ENCODE measurements around the gene PCSK7.
"Not testable (repeated sequence)": the region's sequence is repeated elsewhere in the genome, so short reads cannot be mapped to it uniquely, and the experiment has no call there.

The PCSK7 gene

DNA sequence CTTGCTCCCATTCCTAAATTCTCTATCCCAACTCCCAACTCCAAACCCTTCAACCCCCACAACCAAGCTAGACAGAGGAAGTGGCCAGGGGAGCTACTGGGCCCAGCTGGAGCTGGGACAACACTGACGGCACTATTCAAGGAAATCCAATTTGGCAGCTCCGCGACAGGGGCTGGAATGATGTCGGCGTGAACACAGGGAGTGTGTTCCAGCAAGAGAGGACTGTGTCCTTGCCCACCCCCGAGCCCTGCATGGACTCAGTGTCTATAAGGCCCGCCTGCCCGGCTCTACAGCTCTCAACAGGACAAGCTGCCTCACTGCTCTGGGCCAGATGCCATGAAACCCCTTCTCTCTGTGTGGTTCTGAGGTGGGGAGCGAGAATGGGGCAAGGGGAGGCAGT is 11.3 kb downstream of the PCSK7 start:
- DNase-seq, result peak in 38 of 42 donors; percentile 28 to 82 (median 57)
- intact Hi-C loops (cut with DNase I), result no loop called here

DNA sequence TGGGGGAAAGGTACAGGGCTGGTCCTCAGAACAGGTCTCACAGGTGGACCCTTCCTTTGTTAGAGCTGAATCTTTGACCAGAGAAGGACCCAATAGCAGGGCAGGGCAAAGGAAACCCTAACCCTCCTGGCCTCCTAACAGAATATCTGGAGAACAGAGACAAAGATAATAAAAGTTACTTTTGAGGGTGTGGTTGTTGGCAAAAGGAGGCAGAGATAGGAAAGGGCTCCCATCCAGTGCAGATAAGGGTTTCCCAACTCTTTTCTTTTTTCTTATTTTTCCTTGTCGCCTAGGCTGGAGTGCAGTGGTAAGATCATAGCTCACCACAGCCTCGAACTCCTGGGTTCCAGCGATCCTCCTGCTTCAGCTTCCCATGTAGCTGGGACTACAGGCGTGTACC is 11.9 kb downstream of the PCSK7 start:
- DNase-seq, result no peak
- intact Hi-C loops (cut with DNase I), result no loop called here

DNA sequence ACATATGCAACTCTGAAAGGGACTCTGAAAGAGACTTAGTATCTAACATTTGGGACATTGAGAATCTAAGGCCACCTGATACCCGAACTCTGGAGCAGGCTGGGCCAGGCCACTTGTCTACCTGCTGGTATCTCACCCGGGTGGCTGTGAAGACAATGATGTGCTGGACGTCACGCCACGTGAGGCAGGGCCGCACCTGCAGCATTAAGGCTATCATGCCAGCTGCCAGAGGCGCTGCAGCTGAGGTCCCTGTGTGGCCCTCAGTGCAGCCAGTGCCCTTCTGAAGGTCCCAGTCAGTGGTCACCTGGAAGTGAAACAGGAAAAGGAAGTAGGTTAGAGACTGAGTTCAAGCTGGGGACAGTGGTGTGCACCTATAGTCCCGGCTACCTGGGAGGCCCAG is 12.4 kb downstream of the PCSK7 start:
- peak in 1 of 42 donors; percentile 14 for DNase-seq
- intact Hi-C loops (cut with DNase I), result no loop called here

DNA sequence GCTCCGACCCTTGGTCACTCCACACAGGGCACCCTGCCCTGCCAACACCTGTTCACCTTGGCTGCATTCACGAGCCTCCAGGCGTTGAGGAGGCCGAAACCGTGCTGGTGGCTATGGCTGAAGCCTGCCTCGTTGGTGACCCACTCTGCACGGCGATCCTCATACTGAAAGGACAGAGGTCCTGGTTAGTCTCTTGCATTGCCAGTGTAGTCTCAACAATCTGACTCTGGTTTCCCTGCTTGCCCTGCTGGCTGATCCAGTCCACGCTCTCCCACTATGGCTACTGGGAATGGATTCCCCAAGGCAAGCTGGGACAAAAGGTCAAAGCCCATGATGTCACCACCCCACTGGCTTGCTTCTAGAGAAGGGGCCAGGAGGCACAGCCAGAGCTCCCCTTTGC is 12.9 kb downstream of the PCSK7 start:
- no peak for DNase-seq
- intact Hi-C loops (cut with DNase I), result no loop called here

DNA sequence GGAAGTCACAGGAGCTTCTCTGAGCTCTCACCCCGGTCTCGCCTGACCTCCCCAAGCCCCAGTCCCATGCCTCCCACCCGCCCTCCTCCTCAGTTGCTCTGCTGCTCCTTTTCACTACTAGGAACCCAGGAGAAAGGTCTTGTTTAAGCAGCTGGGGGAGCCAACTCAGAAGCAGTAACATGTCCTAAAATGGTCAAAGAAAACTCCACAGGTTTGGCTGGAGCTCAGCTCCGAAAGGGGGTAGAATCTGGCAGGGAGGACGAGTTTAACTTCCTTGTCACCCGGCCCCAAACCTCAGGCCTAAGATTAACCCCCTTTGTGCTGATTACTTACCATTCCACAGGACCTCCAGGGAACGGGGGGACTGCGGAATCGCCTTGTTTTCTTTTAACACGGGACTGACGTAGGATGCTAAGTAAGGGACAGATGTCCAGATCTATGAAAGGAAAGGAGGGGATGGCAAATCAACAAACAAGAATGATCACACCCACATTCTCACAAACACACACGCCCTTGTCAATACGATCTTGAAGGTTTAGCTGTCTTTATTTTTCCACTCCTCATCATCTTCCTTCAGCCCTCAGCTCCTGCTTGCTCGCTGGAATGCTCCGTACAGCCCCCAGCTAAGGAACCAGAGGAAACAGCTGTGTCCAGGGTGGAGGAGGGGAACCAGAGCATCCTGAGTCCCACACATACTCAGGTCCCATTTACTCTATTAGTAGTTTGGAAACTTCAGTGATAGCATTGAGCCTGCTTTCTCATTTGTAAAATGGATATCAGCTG is 13.5 kb downstream of the PCSK7 start:
- DNase-seq, result peak in 1 of 42 donors; percentile 28
- intact Hi-C loops (cut with DNase I), result no loop called here

DNA sequence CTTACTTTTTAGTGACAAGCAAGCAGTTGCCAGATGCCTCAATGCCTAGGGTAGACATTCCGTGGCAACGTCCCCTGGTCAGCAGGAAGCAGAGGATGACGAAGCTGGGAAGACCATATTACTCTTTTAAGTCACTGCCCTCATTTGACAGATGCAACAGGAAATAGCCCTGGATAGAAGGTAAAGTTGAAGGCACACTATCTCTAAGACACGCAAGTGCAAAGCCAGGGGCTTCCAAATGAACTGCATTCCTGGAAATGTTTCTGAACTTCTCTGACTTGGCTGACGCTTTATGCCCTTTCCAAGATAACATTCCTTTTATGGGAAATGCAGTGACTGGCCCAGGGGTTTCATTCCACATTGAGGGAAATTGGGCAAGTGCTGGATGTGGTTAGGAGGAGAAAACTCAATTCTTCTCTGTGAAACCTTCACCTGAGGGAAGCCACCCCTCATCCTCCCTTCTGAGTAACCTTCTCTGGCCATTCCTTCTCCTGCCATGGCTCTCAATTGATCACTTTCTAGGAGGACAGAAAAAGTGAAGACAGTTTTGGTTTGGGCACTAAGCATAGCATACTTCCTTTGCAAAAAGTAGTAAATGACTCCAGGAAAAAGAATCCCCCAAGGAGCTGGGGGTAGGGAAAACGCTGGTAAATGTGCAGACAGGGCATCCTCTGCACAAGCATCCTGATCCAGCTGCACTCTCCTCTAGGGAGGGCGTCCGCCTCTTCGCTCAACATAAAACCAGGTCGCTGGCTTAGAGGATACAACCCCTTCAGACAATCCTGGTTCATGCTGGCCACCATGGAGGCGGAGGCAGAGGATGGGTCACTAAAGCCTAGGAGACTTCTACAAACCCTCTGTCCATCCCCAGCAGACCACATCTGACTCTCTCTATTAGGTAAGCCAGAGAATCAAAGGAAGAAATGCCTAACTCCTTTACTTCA is 14.5 kb downstream of the PCSK7 start:
- intact Hi-C loops (cut with DNase I), result no loop called here
- DNase-seq, result no peak

DNA sequence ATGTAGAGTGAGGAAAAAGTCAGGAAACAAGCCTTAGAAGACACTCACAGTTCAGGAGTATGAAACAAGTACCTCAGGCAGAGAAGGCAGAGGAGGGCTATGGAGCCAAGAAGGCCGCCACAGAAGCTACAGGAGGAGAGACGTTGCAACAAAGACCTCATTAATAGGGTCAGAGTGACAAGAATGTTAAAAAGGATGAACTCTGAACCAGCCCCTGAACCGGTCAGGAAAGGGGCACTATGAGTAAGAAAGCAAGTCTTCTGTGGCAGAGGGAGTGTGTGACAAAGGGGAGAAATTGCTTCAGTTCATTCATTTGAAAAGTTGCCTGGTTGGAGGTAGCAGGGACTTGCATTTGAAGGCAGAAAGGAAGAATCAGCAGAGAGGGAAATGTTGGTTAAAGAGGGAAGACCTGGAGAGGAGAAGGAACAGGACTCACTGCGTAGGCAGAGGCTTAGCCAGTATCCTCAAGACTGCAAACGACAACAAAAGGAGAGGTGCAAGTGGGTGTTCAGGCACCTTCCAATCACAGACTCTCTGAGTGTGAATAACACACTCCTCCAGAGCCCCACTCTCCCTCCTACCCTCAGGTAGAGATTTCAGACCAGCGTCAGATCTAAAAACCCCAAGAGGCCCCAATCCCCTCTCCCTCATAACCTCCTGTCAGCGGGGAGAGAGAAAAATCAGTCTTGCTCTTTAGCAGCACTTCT is 17.3 kb downstream of the PCSK7 start:
- intact Hi-C loops (cut with DNase I), result no loop called here
- peak in 1 of 42 donors; percentile 48 for DNase-seq

DNA sequence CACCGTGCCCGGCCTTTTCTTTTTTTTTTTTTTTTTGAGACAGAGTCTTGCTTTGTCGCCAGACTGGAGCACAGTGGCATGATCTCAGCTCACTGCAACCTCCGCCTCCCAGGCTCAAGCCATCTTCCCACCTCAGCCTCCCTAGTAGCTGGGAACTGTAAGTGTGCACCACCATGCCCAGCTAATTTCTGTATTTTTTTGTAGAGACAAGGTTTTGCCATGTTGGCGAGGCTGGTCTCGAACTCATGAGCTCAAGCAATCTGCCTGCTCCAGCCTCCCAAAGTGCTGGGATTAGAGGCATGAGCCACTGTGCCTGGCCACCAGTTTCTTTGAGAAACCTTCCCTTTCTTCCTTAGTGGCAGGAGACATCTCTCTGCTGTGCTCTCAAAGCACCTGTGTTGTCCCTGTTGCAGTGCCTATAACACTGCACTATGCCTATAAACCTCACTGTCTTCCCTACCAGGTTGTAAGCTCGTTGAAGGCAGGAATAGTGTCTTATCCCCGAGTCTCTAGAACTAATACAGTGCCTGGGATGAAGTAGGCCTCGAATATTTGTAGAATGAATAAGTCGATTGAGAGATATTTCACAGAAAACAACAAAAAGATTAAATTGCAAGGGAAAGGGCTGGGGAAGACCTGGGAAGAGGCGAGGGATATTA is 19.0 kb downstream of the PCSK7 start:
- intact Hi-C loops (cut with DNase I), result no loop called here
- no peak for DNase-seq

DNA sequence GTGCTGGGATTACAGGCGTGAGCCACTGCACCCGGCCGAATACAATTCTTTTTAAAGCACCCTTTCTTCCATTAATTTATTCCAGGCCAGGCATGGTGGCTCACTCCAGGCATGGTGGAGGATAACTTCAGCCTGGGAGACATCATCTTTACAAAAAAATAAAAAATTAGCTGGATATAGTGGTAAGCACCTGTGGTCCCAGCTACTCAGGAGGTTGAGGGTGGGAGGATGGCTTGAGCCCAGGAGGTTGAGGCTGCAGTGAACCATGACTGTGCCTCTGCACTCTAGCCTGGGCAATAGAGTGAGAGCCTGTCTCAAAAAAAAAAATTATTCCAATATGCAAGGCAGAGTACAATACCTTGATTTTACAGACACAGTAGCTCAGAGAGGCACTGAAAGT is 21.3 kb downstream of the PCSK7 start:
- intact Hi-C loops (cut with DNase I), result no loop called here
- no peak for DNase-seq

DNA sequence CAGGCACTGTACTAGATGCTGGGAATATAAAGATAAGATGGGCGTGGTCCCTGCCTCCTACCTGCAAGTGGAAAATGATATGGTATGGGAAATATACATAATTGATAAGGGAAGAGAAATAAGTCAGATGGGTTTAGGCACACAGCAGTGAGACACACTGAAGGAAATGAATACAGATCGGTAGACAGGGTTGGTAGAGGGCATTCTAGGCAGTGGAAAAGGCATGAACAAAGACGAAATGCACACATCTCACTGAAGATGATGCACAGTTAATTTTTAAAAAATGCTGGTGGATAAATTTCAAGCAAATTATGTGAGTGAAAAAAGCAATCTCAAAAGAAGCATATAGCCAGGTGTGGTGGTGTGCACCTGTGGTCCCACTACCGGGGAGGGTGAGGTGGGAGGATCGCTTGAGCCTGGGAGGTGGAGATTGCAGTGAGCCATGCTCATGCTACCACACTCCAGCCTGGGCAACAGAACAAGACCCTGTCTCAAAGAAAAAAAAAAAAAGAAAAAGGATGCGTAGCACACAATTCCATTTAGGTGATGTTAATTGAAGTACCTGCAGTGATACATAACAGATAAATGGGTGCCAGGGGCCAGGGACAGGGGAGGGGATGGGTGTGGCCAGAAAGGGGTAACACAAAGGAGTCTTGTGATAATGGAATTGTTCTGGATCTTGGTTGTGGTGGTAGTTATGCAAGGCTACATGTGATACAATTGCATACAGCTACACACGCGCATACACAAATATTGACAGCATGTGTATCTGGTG is 22.3 kb downstream of the PCSK7 start:
- DNase-seq; intact Hi-C loops (cut with DNase I): not testable (repeated sequence)

DNA sequence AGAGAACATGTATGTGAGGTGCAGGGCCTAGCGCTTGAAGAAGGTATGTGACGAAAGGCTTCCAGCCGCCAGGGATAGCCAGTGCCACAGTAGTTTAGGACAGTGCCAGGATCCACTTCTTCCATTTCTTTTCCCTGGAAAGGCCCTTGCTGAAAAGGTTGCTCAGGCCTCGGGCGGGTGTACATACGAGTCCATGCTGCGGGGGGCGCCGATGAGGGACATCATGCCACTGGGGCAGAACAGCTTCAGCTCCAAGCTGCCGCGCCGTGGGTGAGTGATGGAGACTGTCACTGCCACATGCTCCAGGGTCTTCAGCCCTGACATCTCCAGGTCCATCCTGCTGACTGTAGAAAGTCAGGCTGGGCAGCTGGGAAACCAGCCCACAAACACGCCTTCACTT is 23.2 kb downstream of the PCSK7 start:
- intact Hi-C loops (cut with DNase I); DNase-seq: not testable (repeated sequence)

DNA sequence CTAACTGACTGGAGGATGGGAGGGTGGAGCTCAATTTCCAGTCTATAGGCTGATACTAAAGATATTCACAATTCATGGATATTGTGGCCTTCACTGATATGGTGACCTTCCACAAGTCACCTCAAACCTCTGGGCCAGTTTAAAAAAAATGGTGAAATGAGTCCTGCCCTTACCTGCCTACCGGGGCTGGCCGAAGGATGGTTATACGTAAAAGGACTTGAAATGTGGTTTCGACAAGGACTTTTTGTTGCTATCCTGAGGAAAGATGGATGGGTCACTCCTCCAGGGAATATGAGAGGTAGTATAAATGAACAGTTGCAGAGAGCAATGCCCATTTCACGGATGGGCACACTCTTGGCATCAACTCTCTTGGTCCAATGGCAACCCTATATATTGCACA is 24.4 kb downstream of the PCSK7 start:
- DNase-seq; intact Hi-C loops (cut with DNase I): not testable (repeated sequence)

DNA sequence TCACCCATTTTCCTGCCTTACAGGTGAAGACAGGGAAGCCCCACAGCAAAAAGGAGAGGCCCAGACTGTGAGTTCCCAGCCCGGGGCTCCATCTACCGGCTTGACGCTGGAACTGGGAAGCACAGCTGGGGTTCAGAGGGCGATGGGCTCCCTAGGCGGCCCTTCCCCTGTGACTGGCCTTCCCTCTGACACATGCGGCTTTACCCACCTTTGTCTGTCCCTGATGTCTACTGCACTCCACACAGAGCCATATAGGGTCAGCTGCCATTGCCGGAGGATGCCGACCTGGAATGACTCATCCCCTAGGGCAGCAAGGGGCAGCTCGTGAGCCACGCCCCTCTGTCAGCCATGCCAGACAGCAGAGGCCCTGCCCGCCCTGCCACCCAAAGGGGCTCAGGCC is 25.0 kb downstream of the PCSK7 start:
- intact Hi-C loops (cut with DNase I); DNase-seq: not testable (repeated sequence)

DNA sequence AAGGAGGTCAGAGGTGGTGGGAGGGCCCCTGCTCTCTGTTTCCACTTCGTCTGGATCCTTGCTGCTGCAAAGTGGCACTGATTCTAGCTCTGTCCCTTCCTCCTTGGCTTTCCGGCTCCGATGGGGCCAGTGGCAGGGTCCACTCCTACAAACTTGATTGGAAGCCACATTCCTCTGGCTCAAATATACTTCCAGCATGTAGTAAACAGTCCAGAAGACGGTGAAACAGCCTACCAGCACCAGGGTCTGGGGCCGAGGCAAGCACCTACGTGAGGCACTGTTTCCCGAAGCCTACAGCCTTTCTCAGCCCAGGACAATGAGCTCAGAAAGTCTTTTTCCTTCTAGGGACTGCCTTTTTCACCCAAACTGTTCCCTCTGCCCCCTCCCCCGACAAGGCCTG is 25.8 kb downstream of the PCSK7 start:
- intact Hi-C loops (cut with DNase I); DNase-seq: not testable (repeated sequence)

DNA sequence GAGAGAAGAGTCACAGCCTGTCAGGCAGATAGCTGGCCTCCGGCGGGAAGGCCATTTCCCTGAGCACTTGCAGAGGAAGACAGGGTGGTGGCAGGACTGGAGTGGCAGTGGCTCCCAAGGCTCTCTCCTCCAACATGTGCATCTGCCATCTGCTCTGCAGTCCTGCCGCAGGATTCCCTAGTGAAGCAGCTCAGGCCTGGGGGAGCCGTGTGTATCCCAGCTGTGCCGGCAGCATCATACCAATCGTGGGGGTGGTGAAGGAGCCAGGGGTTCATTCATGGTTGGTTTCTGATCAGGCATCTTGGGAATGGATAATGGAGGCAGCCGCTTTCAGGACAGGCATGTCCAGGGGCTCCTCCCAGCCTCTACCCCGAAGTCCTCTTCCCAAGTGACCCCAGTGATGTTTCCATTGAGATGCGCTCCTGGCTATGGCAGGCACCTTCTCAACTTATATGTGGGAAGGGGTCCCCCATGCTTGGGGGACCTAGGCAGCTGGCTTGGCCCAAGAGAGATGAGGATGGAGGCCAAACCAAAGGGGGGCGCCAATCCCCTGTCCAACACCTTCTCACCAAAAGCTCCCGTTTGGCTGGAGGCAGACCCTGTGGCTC is 26.6 kb downstream of the PCSK7 start:
- intact Hi-C loops (cut with DNase I), result no loop called here
- no peak for DNase-seq

DNA sequence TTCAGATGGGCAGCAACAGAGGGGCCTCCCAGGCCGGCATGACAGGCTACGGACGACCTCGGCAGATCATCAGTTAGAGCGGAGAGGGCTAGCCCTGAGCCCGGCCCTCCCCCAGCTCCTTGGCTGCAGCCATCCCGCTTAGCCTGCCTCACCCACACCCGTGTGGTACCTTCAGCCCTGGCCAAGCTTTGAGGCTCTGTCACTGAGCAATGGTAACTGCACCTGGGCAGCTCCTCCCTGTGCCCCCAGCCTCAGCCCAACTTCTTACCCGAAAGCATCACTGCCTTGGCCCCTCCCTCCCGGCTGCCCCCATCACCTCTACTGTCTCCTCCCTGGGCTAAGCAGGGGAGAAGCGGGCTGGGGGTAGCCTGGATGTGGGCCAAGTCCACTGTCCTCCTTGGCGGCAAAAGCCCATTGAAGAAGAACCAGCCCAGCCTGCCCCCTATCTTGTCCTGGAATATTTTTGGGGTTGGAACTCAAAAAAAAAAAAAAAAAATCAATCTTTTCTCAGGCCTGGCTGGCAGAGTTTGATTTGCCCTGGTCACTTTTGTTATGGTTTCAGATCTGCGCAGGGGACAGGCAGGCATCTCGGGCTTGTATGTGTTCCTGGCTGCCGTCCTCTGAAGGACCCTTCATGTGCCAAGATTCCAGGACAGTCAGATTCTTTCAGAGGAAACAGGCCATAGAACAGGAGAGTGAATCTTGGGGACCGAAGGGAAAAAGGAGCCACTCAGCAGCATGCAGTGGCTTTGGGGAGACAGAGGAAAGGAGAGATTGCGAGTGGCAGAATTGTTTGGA is 27.4 kb downstream of the PCSK7 start:
- intact Hi-C loops (cut with DNase I), result no loop called here
- DNase-seq, result no peak

DNA sequence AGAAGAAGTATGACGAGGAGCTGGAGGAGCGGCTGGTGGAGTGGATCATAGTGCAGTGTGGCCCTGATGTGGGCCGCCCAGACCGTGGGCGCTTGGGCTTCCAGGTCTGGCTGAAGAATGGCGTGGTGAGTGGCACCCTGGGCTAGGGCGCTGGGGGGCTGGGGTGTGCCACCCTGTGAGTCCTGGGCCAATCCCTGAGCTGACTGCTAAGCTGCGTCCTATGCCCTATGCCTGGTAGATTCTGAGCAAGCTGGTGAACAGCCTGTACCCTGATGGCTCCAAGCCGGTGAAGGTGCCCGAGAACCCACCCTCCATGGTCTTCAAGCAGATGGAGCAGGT is 28.8 kb downstream of the PCSK7 start:
- intact Hi-C loops (cut with DNase I), result no loop called here
- DNase-seq, result no peak

Data from head of caudate nucleus (tissue), 42 donors.